Keratinocyte (primary cell): ENCODE results near the gene GRK6.

ENCODE experiments used
- CTCF ChIP-seq, 3 experiments: IDR thresholded peaks in 1 of 3; conservative IDR thresholded peaks in 1 of 3; optimal IDR thresholded peaks in 1 of 3; 2 replicates in 2 of 3; 3 replicates in 1 of 3; pipeline versions ENCODE3 to v1.5.1; 2011; ENCODE audit warnings: low read length in 3 of 3, mild to moderate bottlenecking in 3 of 3, moderate library complexity in 2 of 3, control low read depth in 1 of 3, inconsistent platforms in 1 of 3; ENCODE audit not compliant: insufficient read depth in 2 of 3; ENCODE audit errors: extremely low read depth in 1 of 3
- EZH2 ChIP-seq: IDR thresholded peaks from one replicate; pipeline ENCODE4 v1.6.1; 2012; ENCODE audit warnings: inconsistent platforms, mild to moderate bottlenecking, low read length, moderate library complexity

GRCh38 chr5:177482359-177482795, 55.9 kb downstream of the GRK6 start:
- TF ChIP-seq EZH2 (no peak), CTCF (optimal IDR thresholded peaks at IDR 0.05 in 1 of 3, IDR thresholded peaks at IDR 0.05 in 1 of 3, conservative IDR thresholded peaks at IDR 0.05 in 1 of 3; ENCODE audit: extremely low read depth in 1 of 3, insufficient read depth in 2 of 3, low read length in 3 of 3) (no peak)
